Measurements from ENCODE around the gene CRYBG1.
"Not testable (repeated sequence)": the region's sequence is repeated elsewhere in the genome, so short reads cannot be mapped to it uniquely, and the experiment has no call there.

CRYBG1 gene

GRCh38 chr6:106377061-106377540, 16.6 kb downstream of the CRYBG1 start:
- peak; percentile 35 for DNase-seq (ENCODE audit: low spot score)

- DNase-seq (ENCODE audit: low spot score): no peak
These were observed 19.4 kb downstream of the CRYBG1 start for GRCh38 chr6:106379951-106380350.

GRCh38 chr6:106380407-106380806, 19.9 kb downstream of the CRYBG1 start:
- no peak for DNase-seq (ENCODE audit: low spot score)

GRCh38 chr6:106381223-106381622, 20.7 kb downstream of the CRYBG1 start:
- no peak for DNase-seq (ENCODE audit: low spot score)

- DNase-seq (ENCODE audit: low spot score): no peak
These were observed 21.4 kb downstream of the CRYBG1 start for GRCh38 chr6:106381881-106382280.

- DNase-seq (ENCODE audit: low spot score): no peak
These were observed 23.1 kb downstream of the CRYBG1 start for GRCh38 chr6:106383573-106383972.

GRCh38 chr6:106385530-106385929, 25.0 kb downstream of the CRYBG1 start:
- no peak for DNase-seq (ENCODE audit: low spot score)

GRCh38 chr6:106387875-106388274, 27.4 kb downstream of the CRYBG1 start:
- no peak for DNase-seq (ENCODE audit: low spot score)

- DNase-seq (ENCODE audit: low spot score): peak; percentile 84
These were observed 29.6 kb downstream of the CRYBG1 start for GRCh38 chr6:106390088-106390487.

GRCh38 chr6:106396426-106397220, 36.1 kb downstream of the CRYBG1 start:
- DNase-seq (ENCODE audit: low spot score): no peak

- DNase-seq (ENCODE audit: low spot score): no peak
These were observed 36.9 kb downstream of the CRYBG1 start for GRCh38 chr6:106397431-106397830.

GRCh38 chr6:106398621-106399020, 38.1 kb downstream of the CRYBG1 start:
- DNase-seq (ENCODE audit: low spot score): peak; percentile 71

GRCh38 chr6:106405044-106405443, 44.5 kb downstream of the CRYBG1 start:
- DNase-seq (ENCODE audit: low spot score): not testable (repeated sequence)

GRCh38 chr6:106411056-106411455, 50.5 kb downstream of the CRYBG1 start:
- no peak for DNase-seq (ENCODE audit: low spot score)

- no peak for DNase-seq (ENCODE audit: low spot score)
These were observed 51.2 kb downstream of the CRYBG1 start for GRCh38 chr6:106411643-106412200.

GRCh38 chr6:106413016-106413415, 52.5 kb downstream of the CRYBG1 start:
- no peak for DNase-seq (ENCODE audit: low spot score)

GRCh38 chr6:106413722-106414121, 53.2 kb downstream of the CRYBG1 start:
- DNase-seq (ENCODE audit: low spot score): no peak

- DNase-seq (ENCODE audit: low spot score): no peak
These were observed 55.4 kb downstream of the CRYBG1 start for GRCh38 chr6:106415921-106416320.

GRCh38 chr6:106417572-106418147, 57.1 kb downstream of the CRYBG1 start:
- DNase-seq (ENCODE audit: low spot score): no peak

GRCh38 chr6:106419900-106420613, 59.5 kb downstream of the CRYBG1 start:
- no peak for DNase-seq (ENCODE audit: low spot score)

GRCh38 chr6:106421496-106421895, 61.0 kb downstream of the CRYBG1 start:
- DNase-seq (ENCODE audit: low spot score): no peak

- no peak for DNase-seq (ENCODE audit: low spot score)
These were observed 62.0 kb downstream of the CRYBG1 start for GRCh38 chr6:106422534-106422933.

GRCh38 chr6:106425382-106425781, 64.9 kb downstream of the CRYBG1 start:
- no peak for DNase-seq (ENCODE audit: low spot score)

Data from COLO829 (cell line).